ENCODE results near the gene PITX3.

The PITX3 gene

DNA sequence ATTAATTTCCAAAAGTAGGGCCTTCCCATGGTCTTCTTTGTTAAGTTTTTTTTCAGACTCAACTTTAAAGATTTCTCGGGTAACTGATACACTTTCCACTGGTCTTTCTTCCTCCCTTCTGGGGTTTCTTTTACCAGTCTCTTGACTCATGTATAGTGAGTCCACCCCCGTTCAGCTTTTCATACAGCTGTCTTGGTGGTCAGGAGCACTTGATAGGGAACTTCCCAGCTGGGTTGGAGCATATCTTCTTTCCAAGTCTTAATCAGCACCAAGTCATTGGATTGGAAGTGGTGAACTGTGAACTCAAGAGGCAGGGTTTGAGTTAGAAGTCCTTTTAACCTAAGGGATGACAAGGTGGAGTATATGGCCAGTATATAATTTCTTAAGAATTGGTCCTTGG lies 44.4 kb downstream of the PITX3 start:
- no peak for TF ChIP-seq SIN3A (IDR thresholded peaks at IDR 0.05; ENCODE audit: borderline replicate concordance, insufficient read depth, low read length)
- no peak for TF ChIP-seq TAF1 (IDR thresholded peaks at IDR 0.05; ENCODE audit: borderline replicate concordance, insufficient read depth, low read length)
- no peak for TF ChIP-seq FOXP2 (optimal IDR thresholded peaks at IDR 0.05; ENCODE audit: borderline replicate concordance, extremely low read depth, extremely low read length, insufficient read depth)
- no peak for TF ChIP-seq REST (IDR thresholded peaks at IDR 0.05; ENCODE audit: insufficient read depth in 1 of 2, low read depth in 2 of 2, low read length in 2 of 2)
- TF ChIP-seq POLR2AphosphoS5 (IDR thresholded peaks at IDR 0.05; ENCODE audit: low read depth, low read length): no peak

DNA sequence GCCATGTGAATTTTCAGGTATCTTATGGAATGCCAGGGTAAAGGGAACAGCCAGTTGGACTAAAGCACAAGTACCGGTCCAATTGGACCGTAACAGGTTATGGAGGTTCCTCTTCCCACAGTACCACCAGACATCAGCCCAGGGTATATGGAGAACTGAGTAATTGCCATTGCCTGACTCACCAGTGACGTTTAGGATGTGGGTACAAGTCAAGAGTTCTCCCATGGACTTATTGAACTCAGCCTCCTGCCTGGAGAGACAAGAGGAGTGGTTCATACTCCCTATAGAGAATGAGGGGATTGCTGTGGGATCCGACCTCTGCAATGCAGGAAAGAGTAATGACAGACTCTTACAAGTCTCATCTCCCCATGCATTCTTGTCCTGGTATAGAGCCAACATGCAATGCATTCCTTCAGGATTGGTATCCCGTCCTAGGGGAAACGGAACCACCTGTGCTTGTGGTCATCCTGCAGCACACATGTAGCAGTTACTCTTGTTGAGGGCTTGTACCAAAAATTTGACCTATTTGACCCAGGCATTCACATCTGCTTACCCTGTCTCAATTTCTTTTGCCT lies 45.9 kb downstream of the PITX3 start:
- no peak for TF ChIP-seq FOXP2 (optimal IDR thresholded peaks at IDR 0.05; ENCODE audit: borderline replicate concordance, extremely low read depth, extremely low read length, insufficient read depth)
- no peak for TF ChIP-seq POLR2AphosphoS5 (IDR thresholded peaks at IDR 0.05; ENCODE audit: low read depth, low read length)
- no peak for TF ChIP-seq SIN3A (IDR thresholded peaks at IDR 0.05; ENCODE audit: borderline replicate concordance, insufficient read depth, low read length)
- no peak for TF ChIP-seq TAF1 (IDR thresholded peaks at IDR 0.05; ENCODE audit: borderline replicate concordance, insufficient read depth, low read length)
- TF ChIP-seq REST (IDR thresholded peaks at IDR 0.05; ENCODE audit: insufficient read depth in 1 of 2, low read depth in 2 of 2, low read length in 2 of 2): no peak

DNA sequence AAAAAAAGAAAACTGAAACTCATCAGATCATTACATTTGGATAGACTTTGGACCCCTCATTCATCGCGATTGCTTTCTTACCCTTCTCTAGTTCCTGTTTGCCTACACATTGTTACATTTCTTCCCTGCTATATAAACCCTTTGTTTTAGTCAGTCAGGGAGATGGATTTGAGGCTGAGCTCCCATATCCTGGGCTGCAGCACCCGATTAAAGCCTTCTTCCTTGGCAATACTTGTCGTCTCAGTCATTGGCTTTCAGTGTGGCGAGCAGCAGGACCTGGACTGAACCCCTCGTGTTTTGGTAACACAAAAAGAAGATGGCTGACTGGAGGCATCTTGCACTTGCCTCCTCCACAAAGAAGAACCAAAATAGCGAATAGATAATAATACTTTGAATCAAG lies 49.4 kb downstream of the PITX3 start:
- TF ChIP-seq FOXP2 (optimal IDR thresholded peaks at IDR 0.05; ENCODE audit: borderline replicate concordance, extremely low read depth, extremely low read length, insufficient read depth): no peak
- no peak for TF ChIP-seq REST (IDR thresholded peaks at IDR 0.05; ENCODE audit: insufficient read depth in 1 of 2, low read depth in 2 of 2, low read length in 2 of 2)
- TF ChIP-seq POLR2AphosphoS5 (IDR thresholded peaks at IDR 0.05; ENCODE audit: low read depth, low read length): no peak
- no peak for TF ChIP-seq TAF1 (IDR thresholded peaks at IDR 0.05; ENCODE audit: borderline replicate concordance, insufficient read depth, low read length)
- TF ChIP-seq SIN3A (IDR thresholded peaks at IDR 0.05; ENCODE audit: borderline replicate concordance, insufficient read depth, low read length): no peak

DNA sequence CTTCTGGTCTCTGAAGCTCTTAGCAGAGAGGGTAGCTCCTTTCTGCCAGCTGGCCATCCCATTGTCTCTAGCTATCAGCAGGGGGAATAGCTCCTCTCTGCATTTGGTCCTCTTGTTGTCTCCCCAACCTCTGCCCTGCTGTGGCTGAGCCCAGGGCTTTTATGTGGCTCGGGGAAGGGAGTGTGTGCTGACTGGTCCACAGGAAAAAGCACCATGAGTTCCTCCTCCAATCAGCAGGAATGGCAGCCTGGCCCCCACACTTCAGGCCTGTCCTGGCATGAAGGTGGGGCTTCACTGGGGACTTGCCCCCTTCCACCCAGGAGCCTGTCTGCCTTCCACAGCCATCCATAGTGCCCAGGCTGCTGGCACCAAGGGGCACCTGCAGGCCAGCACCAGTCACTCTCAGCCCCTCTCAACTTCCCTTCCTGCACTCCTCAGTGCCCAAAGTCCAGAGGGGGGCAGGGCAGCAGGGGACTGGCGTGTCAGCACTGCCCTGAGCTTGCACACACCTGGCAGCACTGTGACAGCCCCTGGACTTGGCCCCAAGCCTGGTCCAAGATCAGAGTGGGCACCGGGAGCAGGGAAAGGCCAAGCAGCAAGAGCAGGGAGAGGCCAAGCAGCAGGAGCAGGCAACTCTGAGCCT lies 52.9 kb downstream of the PITX3 start:
- TF ChIP-seq REST (IDR thresholded peaks at IDR 0.05; ENCODE audit: insufficient read depth in 1 of 2, low read depth in 2 of 2, low read length in 2 of 2) (no peak), SIN3A (IDR thresholded peaks at IDR 0.05; ENCODE audit: borderline replicate concordance, insufficient read depth, low read length) (no peak), POLR2AphosphoS5 (IDR thresholded peaks at IDR 0.05; ENCODE audit: low read depth, low read length) (no peak), TAF1 (IDR thresholded peaks at IDR 0.05; ENCODE audit: borderline replicate concordance, insufficient read depth, low read length) (no peak), FOXP2 (optimal IDR thresholded peaks at IDR 0.05; ENCODE audit: borderline replicate concordance, extremely low read depth, extremely low read length, insufficient read depth) (no peak)

All from PFSK-1 (cell line).